ENCODE measurements around the gene WDFY2. TPM values are rescaled to one million over a fixed set of nuclear protein-coding genes. Genes with fewer than 3 reads are reported as not detected.
A peak's percentile ranks its signal among the peaks of the same experiment; 100 is the strongest.

WDFY2 gene
- total RNA-seq, 5 donors from 2014 or later (not counting 1 experiment from before 2014, with no cell fraction given), result 18.2 to 28.3 (median 20.0) TPM

GRCh38 chr13:51601601-51602565 lies 17.6 kb downstream of the WDFY2 start:
- Mint-ChIP-seq H3K27me3 (no peaks in the 10 kb centered on the region), H3K4me3 (no peak overlapping the region), H3K4me1 (peaks cover 22 to 50% (median 24%) of the 10 kb centered on the region in 3 donors), H3K9me3 (no peaks in the 10 kb centered on the region), H3K27ac (no peak overlapping the region), H3K36me3 (peaks cover 16% of the 10 kb centered on the region)
- no peaks in the 10 kb centered on the region for H3K27me3 ChIP-seq (replicated peaks in 1 of 2; ENCODE audit: control insufficient read depth in 2 of 2, extremely low read depth in 1 of 2, insufficient read depth in 2 of 2, low read length in 1 of 2)
- ATAC-seq (replicated peaks in 1 of 4) (no peak), DNase-seq (no peak)
- POLR2A ChIA-PET, result interaction anchor here in 1 of 2 donors (0.5 to 0.9 kb wide), 3 partner anchors 8 to 219 kb away, joined by 3 read pairs; no protein-coding TSS in a partner anchor
- CTCF ChIA-PET, result interaction anchor here in 1 of 2 donors (0.9 kb wide), 1 partner anchor 16 kb away, joined by 5 read pairs; no protein-coding TSS in a partner anchor
- WGBS (ENCODE audit: insufficient coverage), result no CpG with 5 or more reads among the region's 8 CpGs
- H3K36me3 ChIP-seq (ENCODE audit: control insufficient read depth in 2 of 2, extremely low read depth in 1 of 2, insufficient read depth in 1 of 2, low read length in 1 of 2), result no peaks in the 10 kb centered on the region
- H3K27ac ChIP-seq (ENCODE audit: low read length), result no peak overlapping the region
- peaks cover 0 to 3% of the 10 kb centered on the region in 2 experiments for H3K4me1 ChIP-seq (ENCODE audit: control insufficient read depth in 1 of 2, extremely low read depth in 1 of 2, insufficient read depth in 2 of 2, low read length in 2 of 2)
- H3K9me3 ChIP-seq, result no peaks in the 10 kb centered on the region
- H3K4me3 ChIP-seq (ENCODE audit: control insufficient read depth in 1 of 2, extremely low read depth in 1 of 2, low read length in 1 of 2), result no peak overlapping the region

GRCh38 chr13:51603716-51604115 lies 19.5 kb downstream of the WDFY2 start:
- no peaks in the 10 kb centered on the region for H3K9me3 ChIP-seq
- ChIA-PET CTCF (no interaction called here), POLR2A (interaction anchor here in 1 of 2 donors (0.6 kb wide), 1 partner anchor 22 kb away, joined by 5 read pairs; no protein-coding TSS in a partner anchor)
- H3K4me1 ChIP-seq (ENCODE audit: control insufficient read depth in 1 of 2, extremely low read depth in 1 of 2, insufficient read depth in 2 of 2, low read length in 2 of 2), result peaks cover 0 to 3% of the 10 kb centered on the region in 2 experiments
- H3K27me3 Mint-ChIP-seq, result no peaks in the 10 kb centered on the region
- H3K36me3 ChIP-seq (ENCODE audit: control insufficient read depth in 2 of 2, extremely low read depth in 1 of 2, insufficient read depth in 1 of 2, low read length in 1 of 2), result no peaks in the 10 kb centered on the region
- peaks cover 21% of the 10 kb centered on the region for H3K36me3 Mint-ChIP-seq
- H3K27ac ChIP-seq (ENCODE audit: low read length), result no peak overlapping the region
- H3K27ac Mint-ChIP-seq, result no peak overlapping the region
- no CpG with 5 or more reads among the region's 1 CpG for WGBS (ENCODE audit: insufficient coverage)
- H3K9me3 Mint-ChIP-seq, result no peaks in the 10 kb centered on the region
- no peak overlapping the region for H3K4me3 ChIP-seq (ENCODE audit: control insufficient read depth in 1 of 2, extremely low read depth in 1 of 2, low read length in 1 of 2)
- peaks cover 24 to 50% (median 24%) of the 10 kb centered on the region in 3 donors for H3K4me1 Mint-ChIP-seq
- no peak overlapping the region for H3K4me3 Mint-ChIP-seq
- DNase-seq (no peak), ATAC-seq (replicated peaks in 1 of 4) (no peak)
- no peaks in the 10 kb centered on the region for H3K27me3 ChIP-seq (replicated peaks in 1 of 2; ENCODE audit: control insufficient read depth in 2 of 2, extremely low read depth in 1 of 2, insufficient read depth in 2 of 2, low read length in 1 of 2)

DNA sequence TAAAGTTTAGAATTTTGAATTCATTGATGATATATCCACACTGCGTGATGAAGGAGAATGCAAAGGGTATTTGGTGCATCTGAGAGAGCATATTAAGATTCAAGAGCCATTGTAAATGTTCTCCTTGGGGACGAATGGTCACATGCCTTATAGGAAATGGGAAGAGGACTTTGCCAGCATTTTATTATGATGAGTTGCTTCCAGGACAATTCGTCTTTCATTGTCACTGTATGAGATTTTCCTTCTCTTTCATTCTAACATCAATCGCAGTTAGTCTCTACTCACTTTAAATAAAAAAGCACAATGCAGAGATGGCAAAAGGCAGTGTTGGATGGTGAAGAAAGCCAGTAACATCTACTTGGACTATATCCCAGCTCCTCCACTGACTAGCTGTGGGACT lies 21.4 kb downstream of the WDFY2 start:
- Mint-ChIP-seq H3K4me1 (peaks cover 17 to 43% (median 20%) of the 10 kb centered on the region in 3 donors), H3K4me3 (no peak overlapping the region), H3K27me3 (no peaks in the 10 kb centered on the region), H3K27ac (no peak overlapping the region), H3K36me3 (peaks cover 23% of the 10 kb centered on the region), H3K9me3 (no peaks in the 10 kb centered on the region)
- WGBS (ENCODE audit: insufficient coverage), result 80% methylated on average over 1 of the region's 4 CpGs
- Histone ChIP-seq H3K27me3 (replicated peaks in 1 of 2; ENCODE audit: control insufficient read depth in 2 of 2, extremely low read depth in 1 of 2, insufficient read depth in 2 of 2, low read length in 1 of 2) (no peaks in the 10 kb centered on the region), H3K9me3 (no peaks in the 10 kb centered on the region), H3K27ac (ENCODE audit: low read length) (no peak overlapping the region), H3K36me3 (ENCODE audit: control insufficient read depth in 2 of 2, extremely low read depth in 1 of 2, insufficient read depth in 1 of 2, low read length in 1 of 2) (no peaks in the 10 kb centered on the region), H3K4me3 (ENCODE audit: control insufficient read depth in 1 of 2, extremely low read depth in 1 of 2, low read length in 1 of 2) (no peak overlapping the region), H3K4me1 (ENCODE audit: control insufficient read depth in 1 of 2, extremely low read depth in 1 of 2, insufficient read depth in 2 of 2, low read length in 2 of 2) (peaks cover 0 to 3% of the 10 kb centered on the region in 2 experiments)
- ATAC-seq (replicated peaks in 1 of 4) (no peak), DNase-seq (no peak)
- ChIA-PET POLR2A (no interaction called here), CTCF (no interaction called here)

- Histone ChIP-seq H3K4me1 (ENCODE audit: control insufficient read depth in 1 of 2, extremely low read depth in 1 of 2, insufficient read depth in 2 of 2, low read length in 2 of 2) (no peaks in the 10 kb centered on the region), H3K9me3 (no peaks in the 10 kb centered on the region), H3K27ac (ENCODE audit: low read length) (no peak overlapping the region), H3K27me3 (replicated peaks in 1 of 2; ENCODE audit: control insufficient read depth in 2 of 2, extremely low read depth in 1 of 2, insufficient read depth in 2 of 2, low read length in 1 of 2) (no peaks in the 10 kb centered on the region), H3K36me3 (ENCODE audit: control insufficient read depth in 2 of 2, extremely low read depth in 1 of 2, insufficient read depth in 1 of 2, low read length in 1 of 2) (no peaks in the 10 kb centered on the region), H3K4me3 (ENCODE audit: control insufficient read depth in 1 of 2, extremely low read depth in 1 of 2, low read length in 1 of 2) (no peak overlapping the region)
- Mint-ChIP-seq H3K27ac (no peak overlapping the region), H3K4me1 (peaks cover 8 to 36% (median 17%) of the 10 kb centered on the region in 3 donors), H3K4me3 (no peak overlapping the region), H3K9me3 (no peaks in the 10 kb centered on the region), H3K36me3 (peaks cover 13% of the 10 kb centered on the region), H3K27me3 (no peaks in the 10 kb centered on the region)
- POLR2A ChIA-PET, result no interaction called here
- no CpG with 5 or more reads among the region's 1 CpG for WGBS (ENCODE audit: insufficient coverage)
- no peak for DNase-seq
- ATAC-seq (replicated peaks in 1 of 4), result no peak
- CTCF ChIA-PET, result no interaction called here
These were observed 22.9 kb downstream of the WDFY2 start for GRCh38 chr13:51607165-51607564.

GRCh38 chr13:51608857-51609406 lies 24.7 kb downstream of the WDFY2 start:
- no peak overlapping the region for H3K4me3 Mint-ChIP-seq
- H3K27ac ChIP-seq (ENCODE audit: low read length), result no peak overlapping the region

DNA sequence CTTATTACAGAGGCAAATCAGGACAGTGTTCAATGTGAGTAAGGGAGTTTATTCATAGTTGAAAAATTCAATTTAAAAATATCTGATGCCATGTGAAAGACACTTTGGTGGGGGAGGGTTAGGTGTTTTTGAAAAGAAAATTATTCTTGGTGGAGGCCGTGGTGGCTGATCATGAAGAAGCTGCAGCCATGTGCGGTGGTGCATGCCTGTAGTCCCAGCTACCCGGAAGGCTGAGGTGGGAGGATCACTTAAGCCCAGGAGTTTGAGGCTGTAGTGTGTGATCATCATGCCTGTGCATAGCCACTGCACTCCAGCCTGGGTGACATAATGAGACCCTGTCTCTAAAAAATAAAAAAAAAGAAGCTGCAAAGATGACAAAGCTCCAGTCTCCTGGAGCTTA lies 28.6 kb downstream of the WDFY2 start:
- H3K27ac Mint-ChIP-seq, result peak overlapping the region; percentile 59 to 73
- Histone ChIP-seq H3K27me3 (replicated peaks in 1 of 2; ENCODE audit: control insufficient read depth in 2 of 2, extremely low read depth in 1 of 2, insufficient read depth in 2 of 2, low read length in 1 of 2) (no peaks in the 10 kb centered on the region), H3K4me1 (ENCODE audit: control insufficient read depth in 1 of 2, extremely low read depth in 1 of 2, insufficient read depth in 2 of 2, low read length in 2 of 2) (peaks cover 5 to 7% of the 10 kb centered on the region in 2 experiments), H3K4me3 (ENCODE audit: control insufficient read depth in 1 of 2, extremely low read depth in 1 of 2, low read length in 1 of 2) (no peak overlapping the region), H3K9me3 (no peaks in the 10 kb centered on the region), H3K27ac (ENCODE audit: low read length) (no peak overlapping the region), H3K36me3 (ENCODE audit: control insufficient read depth in 2 of 2, extremely low read depth in 1 of 2, insufficient read depth in 1 of 2, low read length in 1 of 2) (no peaks in the 10 kb centered on the region)
- H3K4me3 Mint-ChIP-seq, result no peak overlapping the region
- DNase-seq (no peak), ATAC-seq (replicated peaks in 1 of 4) (no peak)
- H3K4me1 Mint-ChIP-seq, result peaks cover 20 to 33% (median 25%) of the 10 kb centered on the region in 3 donors
- CTCF ChIA-PET, result interaction anchor here in 1 of 2 donors (0.6 kb wide), 2 partner anchors 32 to 328 kb away, joined by 3 to 4 read pairs; no protein-coding TSS in a partner anchor
- H3K27me3 Mint-ChIP-seq, result no peaks in the 10 kb centered on the region
- WGBS (ENCODE audit: insufficient coverage), result 90% methylated on average over 3 of the region's 3 CpGs
- peaks cover 3% of the 10 kb centered on the region for H3K36me3 Mint-ChIP-seq
- H3K9me3 Mint-ChIP-seq, result no peaks in the 10 kb centered on the region
- POLR2A ChIA-PET, result interaction anchor here (0.6 to 3.1 kb wide), 4 partner anchors 11 to 159 kb away, joined by 3 to 20 read pairs (median 16); partner anchors contain the start of gene INTS6 (in 1 of the 2)

More at GRCh38 chr13:51608857-51609406, 24.7 kb downstream of the WDFY2 start:
- no peak for ATAC-seq (replicated peaks in 1 of 4)
- ChIA-PET POLR2A (interaction anchor here in 1 of 2 donors (0.7 kb wide), 1 partner anchor 214 kb away, joined by 4 read pairs; no protein-coding TSS in a partner anchor), CTCF (interaction anchor here in 1 of 2 donors (0.6 kb wide), 1 partner anchor 70 kb away, joined by 3 read pairs; no protein-coding TSS in a partner anchor)
- WGBS (ENCODE audit: insufficient coverage), result no CpG with 5 or more reads among the region's 2 CpGs
- H3K4me1 ChIP-seq (ENCODE audit: control insufficient read depth in 1 of 2, extremely low read depth in 1 of 2, insufficient read depth in 2 of 2, low read length in 2 of 2), result no peaks in the 10 kb centered on the region
- Mint-ChIP-seq H3K36me3 (peaks cover 7% of the 10 kb centered on the region), H3K27me3 (no peaks in the 10 kb centered on the region), H3K4me1 (peaks cover 14 to 36% (median 22%) of the 10 kb centered on the region in 3 donors), H3K9me3 (no peaks in the 10 kb centered on the region), H3K27ac (peak overlapping the region in 1 of 2 donors; percentile 31)
- H3K36me3 ChIP-seq (ENCODE audit: control insufficient read depth in 2 of 2, extremely low read depth in 1 of 2, insufficient read depth in 1 of 2, low read length in 1 of 2), result no peaks in the 10 kb centered on the region
- no peaks in the 10 kb centered on the region for H3K27me3 ChIP-seq (replicated peaks in 1 of 2; ENCODE audit: control insufficient read depth in 2 of 2, extremely low read depth in 1 of 2, insufficient read depth in 2 of 2, low read length in 1 of 2)
- no peak for DNase-seq
- no peaks in the 10 kb centered on the region for H3K9me3 ChIP-seq
- H3K4me3 ChIP-seq (ENCODE audit: control insufficient read depth in 1 of 2, extremely low read depth in 1 of 2, low read length in 1 of 2), result no peak overlapping the region

Data from T-cell (primary cell).